ENCODE measurements around the gene HEMGN. TPM values are rescaled to one million over a fixed set of nuclear protein-coding genes. Genes with fewer than 3 reads are reported as not detected.

The HEMGN gene
- polyA plus RNA-seq, 1 donor from 2014 or later, result not detected

- no peak overlapping the region for H3K4me3 ChIP-seq (ENCODE audit: low read length)
- H3K79me2 ChIP-seq (replicated peaks; ENCODE audit: insufficient read depth, low read length), result peaks cover 10% of the 10 kb centered on the region
- no peak overlapping the region for H3K4me2 ChIP-seq (ENCODE audit: low read length)
- no peaks in the 10 kb centered on the region for H3K9me3 ChIP-seq (ENCODE audit: low read length)
- H3K27me3 ChIP-seq (ENCODE audit: insufficient read depth, low read depth, low read length), result no peaks in the 10 kb centered on the region
- no peak overlapping the region for H2AFZ ChIP-seq (ENCODE audit: low read depth, low read length)
- no peaks in the 10 kb centered on the region for H3K36me3 ChIP-seq (ENCODE audit: insufficient read depth, low read length)
- H3F3A ChIP-seq (ENCODE audit: insufficient read depth, low read length, poor library complexity, severe bottlenecking), result no peaks in the 10 kb centered on the region
- H3K9ac ChIP-seq (ENCODE audit: low read length), result no peak overlapping the region
- H4K20me1 ChIP-seq (ENCODE audit: insufficient read depth), result no peaks in the 10 kb centered on the region
- H3K27ac ChIP-seq (ENCODE audit: low read length), result no peak overlapping the region
- TF ChIP-seq POLR2AphosphoS5 (IDR thresholded peaks at IDR 0.05) (no peak), RAD21 (conservative IDR thresholded peaks at IDR 0.05) (no peak), SMC3 (conservative IDR thresholded peaks at IDR 0.05; ENCODE audit: poor library complexity) (no peak), EZH2 (IDR thresholded peaks at IDR 0.05; ENCODE audit: borderline replicate concordance, insufficient read depth, low read length, poor library complexity, severe bottlenecking) (no peak), CTCF (IDR thresholded peaks at IDR 0.05; ENCODE audit: poor library complexity, severe bottlenecking) (no peak), REST (IDR thresholded peaks at IDR 0.05; ENCODE audit: borderline replicate concordance) (no peak), EP300 (conservative IDR thresholded peaks at IDR 0.05; ENCODE audit: poor library complexity, severe bottlenecking) (no peak), MXI1 (conservative IDR thresholded peaks at IDR 0.05; ENCODE audit: poor library complexity, severe bottlenecking) (no peak), TAF1 (IDR thresholded peaks at IDR 0.05; ENCODE audit: low read depth) (no peak)
- no peaks in the 10 kb centered on the region for H3K9me2 ChIP-seq (ENCODE audit: insufficient read depth, low read length)
Measured at GRCh38 chr9:97918611-97919010, 19.4 kb downstream of the HEMGN start.

GRCh38 chr9:97911970-97912369 lies 26.0 kb downstream of the HEMGN start:
- Histone ChIP-seq H3K79me2 (replicated peaks; ENCODE audit: insufficient read depth, low read length) (no peaks in the 10 kb centered on the region), H3F3A (ENCODE audit: insufficient read depth, low read length, poor library complexity, severe bottlenecking) (no peaks in the 10 kb centered on the region), H3K36me3 (ENCODE audit: insufficient read depth, low read length) (no peaks in the 10 kb centered on the region), H3K4me3 (ENCODE audit: low read length) (no peak overlapping the region), H3K27ac (ENCODE audit: low read length) (no peak overlapping the region), H3K9me3 (ENCODE audit: low read length) (no peaks in the 10 kb centered on the region), H3K27me3 (ENCODE audit: insufficient read depth, low read depth, low read length) (no peaks in the 10 kb centered on the region), H2AFZ (ENCODE audit: low read depth, low read length) (no peak overlapping the region), H4K20me1 (ENCODE audit: insufficient read depth) (no peaks in the 10 kb centered on the region), H3K9ac (ENCODE audit: low read length) (no peak overlapping the region), H3K4me2 (ENCODE audit: low read length) (no peak overlapping the region), H3K9me2 (ENCODE audit: insufficient read depth, low read length) (no peaks in the 10 kb centered on the region)
- TF ChIP-seq EZH2 (IDR thresholded peaks at IDR 0.05; ENCODE audit: borderline replicate concordance, insufficient read depth, low read length, poor library complexity, severe bottlenecking), result no peak
- no peak for TF ChIP-seq MXI1 (conservative IDR thresholded peaks at IDR 0.05; ENCODE audit: poor library complexity, severe bottlenecking)
- TF ChIP-seq EP300 (conservative IDR thresholded peaks at IDR 0.05; ENCODE audit: poor library complexity, severe bottlenecking), result no peak
- no peak for TF ChIP-seq RAD21 (conservative IDR thresholded peaks at IDR 0.05)
